WI38 (cell line): Measurements from ENCODE around the gene RNF115.

Experiments used
- H3K4me3 ChIP-seq: 2 replicates; pipeline ENCODE4 v1.5.1; 2011; ENCODE audit warnings: low read depth, mild to moderate bottlenecking, control low read depth, low read length
- TF ChIP-seq, protein P1 (sequence below): IDR thresholded peaks from 2 replicates; pipeline ENCODE4 v1.5.1; 2012; ENCODE audit warnings: low read depth, mild to moderate bottlenecking, control low read depth, low read length

The RNF115 gene

DNA sequence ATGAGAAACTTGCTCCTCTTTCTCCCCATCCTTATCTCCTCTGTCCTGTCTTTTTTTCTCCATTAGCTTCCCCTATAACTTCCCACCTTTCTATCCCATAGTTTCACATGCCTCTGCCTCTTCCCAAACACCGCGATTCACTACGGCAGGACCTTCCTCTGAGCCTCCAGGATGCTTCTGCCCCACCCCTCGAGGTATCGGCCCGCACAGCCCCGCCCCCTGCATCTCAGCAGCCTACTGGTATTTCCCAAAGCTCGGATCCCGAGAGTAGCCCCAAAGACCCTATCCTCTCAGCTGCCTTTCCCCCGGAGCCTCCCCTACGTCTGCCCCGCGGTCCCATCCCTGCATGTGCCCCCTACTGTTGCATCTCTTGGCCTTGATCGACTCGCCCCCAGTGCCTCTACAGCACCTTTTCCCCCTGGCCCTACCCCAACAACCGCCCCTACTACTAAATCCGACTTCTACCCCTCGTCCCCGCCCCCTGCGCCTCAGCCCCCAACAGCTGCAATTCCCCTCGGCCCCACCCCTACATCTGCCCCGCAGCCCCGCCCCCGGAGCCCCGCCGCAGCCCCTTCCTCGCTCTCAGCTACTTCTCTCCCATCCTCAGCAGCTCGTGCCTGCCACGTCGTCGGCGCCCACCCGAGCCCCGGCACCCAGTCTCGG, 34.5 kb upstream of the RNF115 start:
- peak overlapping the region; percentile 95 for H3K4me3 ChIP-seq
- TF ChIP-seq, protein P1, sequence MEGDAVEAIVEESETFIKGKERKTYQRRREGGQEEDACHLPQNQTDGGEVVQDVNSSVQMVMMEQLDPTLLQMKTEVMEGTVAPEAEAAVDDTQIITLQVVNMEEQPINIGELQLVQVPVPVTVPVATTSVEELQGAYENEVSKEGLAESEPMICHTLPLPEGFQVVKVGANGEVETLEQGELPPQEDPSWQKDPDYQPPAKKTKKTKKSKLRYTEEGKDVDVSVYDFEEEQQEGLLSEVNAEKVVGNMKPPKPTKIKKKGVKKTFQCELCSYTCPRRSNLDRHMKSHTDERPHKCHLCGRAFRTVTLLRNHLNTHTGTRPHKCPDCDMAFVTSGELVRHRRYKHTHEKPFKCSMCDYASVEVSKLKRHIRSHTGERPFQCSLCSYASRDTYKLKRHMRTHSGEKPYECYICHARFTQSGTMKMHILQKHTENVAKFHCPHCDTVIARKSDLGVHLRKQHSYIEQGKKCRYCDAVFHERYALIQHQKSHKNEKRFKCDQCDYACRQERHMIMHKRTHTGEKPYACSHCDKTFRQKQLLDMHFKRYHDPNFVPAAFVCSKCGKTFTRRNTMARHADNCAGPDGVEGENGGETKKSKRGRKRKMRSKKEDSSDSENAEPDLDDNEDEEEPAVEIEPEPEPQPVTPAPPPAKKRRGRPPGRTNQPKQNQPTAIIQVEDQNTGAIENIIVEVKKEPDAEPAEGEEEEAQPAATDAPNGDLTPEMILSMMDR: no peak

DNA sequence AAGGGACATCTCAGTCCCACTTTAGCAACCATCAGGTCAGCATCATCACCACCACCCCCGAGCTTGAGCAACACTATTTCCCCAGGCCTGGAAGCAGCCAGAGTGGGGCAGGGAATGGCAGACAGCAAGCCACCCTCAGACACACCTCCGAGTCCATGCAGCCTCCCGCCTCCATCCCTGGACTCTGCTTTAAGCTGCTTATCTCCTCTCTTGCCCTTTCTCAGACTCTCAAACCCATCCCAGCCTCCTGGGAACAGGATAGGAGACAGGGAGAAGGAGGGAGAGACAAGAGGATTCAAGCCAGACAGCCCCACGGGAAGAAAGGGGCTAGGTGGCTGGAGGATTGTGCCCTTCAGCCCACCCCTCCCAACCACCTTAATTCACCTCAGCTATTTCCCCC, 33.3 kb upstream of the RNF115 start:
- no peak overlapping the region; the same call in 1 of the 2 replicates for H3K4me3 ChIP-seq
- TF ChIP-seq, protein P1: no peak

DNA sequence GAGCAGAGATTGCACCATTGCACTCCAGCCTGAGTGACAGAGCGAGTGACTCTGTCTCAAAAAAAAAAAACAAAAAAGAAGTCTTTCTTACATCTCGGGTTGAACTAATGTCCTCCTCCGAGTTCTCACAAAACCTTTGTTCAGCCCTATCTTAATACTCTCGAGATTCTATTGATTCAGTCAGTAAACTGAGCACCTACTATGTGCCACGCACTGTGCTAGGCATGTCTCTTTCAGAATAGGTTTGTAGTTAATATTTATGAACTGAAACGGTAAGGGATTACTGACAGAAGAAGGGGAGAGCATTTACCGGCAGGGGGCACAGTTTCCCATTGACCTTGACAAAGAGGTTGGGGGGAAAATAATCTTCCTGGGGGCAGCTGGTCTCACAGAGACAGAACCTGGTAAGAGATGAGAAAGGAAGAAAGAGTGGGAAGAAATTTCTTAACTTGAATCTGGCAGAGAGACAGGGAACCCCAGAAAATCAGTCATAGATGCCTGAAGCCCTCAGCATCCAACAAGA, 31.6 kb upstream of the RNF115 start:
- TF ChIP-seq, protein P1: no peak
- no peak overlapping the region for H3K4me3 ChIP-seq

GRCh38 chr1:145849356-145850160, 25.7 kb upstream of the RNF115 start:
- H3K4me3 ChIP-seq: no peak overlapping the region
- TF ChIP-seq, protein P1: peak; percentile 54

DNA sequence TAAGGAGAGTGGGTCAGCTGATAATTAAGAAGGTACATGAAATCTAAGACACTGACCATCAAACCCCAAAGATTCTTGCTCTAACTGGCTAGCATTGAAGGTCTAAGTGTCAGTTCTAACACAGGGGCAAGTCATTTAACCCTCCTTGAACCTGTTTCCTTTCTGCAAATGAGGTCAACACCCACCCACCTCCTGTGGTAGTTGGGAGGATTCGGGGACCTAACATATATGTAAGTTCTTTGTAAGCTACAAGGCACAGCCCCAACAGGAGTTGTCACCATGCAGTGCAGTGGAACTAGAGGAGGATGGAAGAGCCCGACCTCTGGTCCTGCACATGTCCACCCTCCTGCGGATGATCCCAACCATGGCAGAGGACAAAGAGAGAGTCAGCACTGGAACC, 23.9 kb upstream of the RNF115 start:
- TF ChIP-seq, protein P1: no peak
- H3K4me3 ChIP-seq: no peak overlapping the region

DNA sequence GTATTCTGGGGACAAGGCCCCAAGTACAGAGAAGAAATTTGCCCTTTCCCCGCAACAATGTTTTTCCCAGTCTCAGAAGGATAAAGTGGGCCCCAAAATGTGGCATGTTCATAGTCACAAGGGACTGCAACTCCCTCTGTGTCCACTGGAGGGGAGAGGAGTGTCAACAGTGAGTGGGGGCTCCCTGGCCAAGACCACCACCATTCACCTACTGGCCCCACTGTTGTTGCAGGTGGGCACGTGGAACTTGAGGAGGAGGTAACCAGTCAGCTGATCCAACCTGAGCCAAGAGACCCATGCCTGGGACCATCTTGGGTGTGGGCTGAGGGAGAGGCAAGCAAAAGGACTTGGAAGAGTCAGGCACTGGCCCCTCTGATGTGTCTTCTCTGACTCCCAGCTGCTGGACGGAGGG, 22.3 kb upstream of the RNF115 start:
- TF ChIP-seq, protein P1: peak; percentile 80
- H3K4me3 ChIP-seq: peak overlapping the region; percentile 57

DNA sequence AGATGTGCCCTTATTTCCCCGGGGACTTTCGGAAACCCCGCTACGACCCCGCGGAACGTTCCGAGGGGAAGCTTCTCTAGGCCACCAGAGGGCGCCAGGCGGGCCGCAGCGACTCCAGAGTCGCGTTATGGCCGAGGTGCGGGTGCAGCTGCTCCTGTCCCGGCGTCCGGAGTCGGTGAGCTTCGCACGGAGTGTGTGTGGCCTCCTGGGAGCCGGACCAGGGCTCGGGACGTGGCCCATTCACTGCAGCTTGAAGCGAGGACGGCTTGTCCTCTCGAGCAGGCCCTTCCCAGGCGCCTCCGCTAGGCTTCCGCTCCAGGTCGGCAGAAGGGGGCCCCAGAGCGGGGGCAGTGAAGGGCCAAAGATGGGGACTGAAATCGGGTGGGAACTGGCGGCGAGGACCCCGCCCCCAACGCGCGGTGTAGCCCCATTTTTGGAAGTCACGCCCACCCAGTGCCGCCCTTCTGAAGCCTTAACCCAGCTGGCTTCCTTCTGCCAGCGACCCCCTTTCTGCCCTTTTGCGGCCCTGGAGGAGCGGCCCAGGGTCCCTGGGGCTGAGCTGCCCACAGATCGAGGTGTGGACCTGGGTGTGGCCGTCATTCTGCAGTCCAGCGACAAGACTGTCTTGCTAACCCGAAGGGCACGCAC, 21.7 kb upstream of the RNF115 start, which contains the start of gene NUDT17:
NUDT17 (plus strand) TSS at position 117 of the 648 bp plus-strand sequence; CDS start at position 128, 11 bp downstream.
- TF ChIP-seq, protein P1: peak; percentile 93
- peak within 1 kb of the TSS; percentile 57 for H3K4me3 ChIP-seq
